IMR-90 (cell line): ENCODE results near the gene CYRIA. TPM values are rescaled to one million over a fixed set of nuclear protein-coding genes. Genes with fewer than 3 reads are reported as not detected.

Experiments used
- ATAC-seq: fragments of 200-7000 bp; cut with Tn5 transposase; 2 replicates; pipeline ENCODE4 v1.9.1; 2020; ENCODE audit warnings: low read depth, mild to moderate bottlenecking, moderate library complexity
- BruUV-seq: library from RNA; stranded (reverse); fragments of 400-500 nt; replicated peaks from 2 replicates; lab custom pipeline; 2021; lab: Mats Ljungman, UMichigan
- CTCF ChIA-PET: fragments of 300-600 bp; formaldehyde crosslinking; extraction: SDS; loops from one replicate; lab custom pipeline; 2021; ENCODE audit warnings: antibody characterized with exemption; lab: Yijun Ruan, JAX
- POLR2A ChIA-PET: fragments of 300-600 bp; sonication (Branson Sonifier 250); formaldehyde crosslinking; loops from one replicate; lab custom pipeline; 2022; ENCODE audit warnings: antibody characterized with exemption; ENCODE audit not compliant: unreplicated experiment; lab: Charles Lee
- DNase-seq: peaks from one replicate; pipeline ENCODE4 v3.0.0; 2013
- H2AFZ ChIP-seq: replicated peaks from 2 replicates; pipeline ENCODE3; 2013; ENCODE audit warnings: low read length, mild to moderate bottlenecking; ENCODE audit not compliant: poor library complexity
- H2AK5ac ChIP-seq: 2 replicates; pipeline ENCODE4 v1.6.1; 2013; ENCODE audit warnings: low read depth, low read length, inconsistent platforms
- H2AK9ac ChIP-seq: replicated peaks from 2 replicates; pipeline ENCODE3; 2013; ENCODE audit warnings: mild to moderate bottlenecking, low read depth, low read length, moderate library complexity; ENCODE audit not compliant: poor library complexity
- H2BK120ac ChIP-seq: 2 replicates; pipeline ENCODE4 v1.6.1; 2013; ENCODE audit warnings: low read depth, low read length, inconsistent platforms
- H2BK15ac ChIP-seq: 3 replicates; pipeline ENCODE4 v1.6.1; 2013; ENCODE audit warnings: low read depth, low read length, inconsistent platforms
- H2BK20ac ChIP-seq: 2 replicates; pipeline ENCODE4 v1.6.1; 2013; ENCODE audit warnings: low read depth, mild to moderate bottlenecking, inconsistent platforms, low read length, moderate library complexity
- H2BK5ac ChIP-seq: 2 replicates; pipeline ENCODE4 v1.6.1; 2013; ENCODE audit warnings: mild to moderate bottlenecking, low read depth, low read length, inconsistent platforms; ENCODE audit not compliant: poor library complexity, severe bottlenecking
- H3K14ac ChIP-seq: replicated peaks from 2 replicates; pipeline ENCODE4 v1.6.1; 2013; ENCODE audit warnings: low read depth, low read length, inconsistent platforms
- H3K18ac ChIP-seq: 2 replicates; pipeline ENCODE4 v1.6.1; 2013; ENCODE audit warnings: low read depth, low read length, control low read depth
- H3K23ac ChIP-seq: 2 replicates; pipeline ENCODE4 v1.6.1; 2013; ENCODE audit warnings: low read depth, low read length, inconsistent platforms
- H3K27ac ChIP-seq: 2 replicates; pipeline ENCODE4 v1.5.1; 2013; ENCODE audit warnings: mild to moderate bottlenecking, control low read depth, low read length; ENCODE audit not compliant: insufficient read depth
- H3K27me3 ChIP-seq: 2 replicates; pipeline ENCODE4 v1.6.1; 2013; ENCODE audit warnings: low read length; ENCODE audit not compliant: control insufficient read depth, insufficient read depth
- H3K36me3 ChIP-seq: 2 replicates; pipeline ENCODE4 v1.6.1; 2013; ENCODE audit warnings: low read length, mixed read lengths; ENCODE audit not compliant: control insufficient read depth, insufficient read depth
- H3K4ac ChIP-seq: 2 replicates; pipeline ENCODE4 v1.6.1; 2013; ENCODE audit warnings: low read depth, low read length, inconsistent platforms
- H3K4me1 ChIP-seq: 2 replicates; pipeline ENCODE4 v1.6.1; 2013; ENCODE audit warnings: low read length, mixed read lengths; ENCODE audit not compliant: control insufficient read depth, insufficient read depth
- H3K4me2 ChIP-seq: 2 replicates; pipeline ENCODE4 v1.6.1; 2013; ENCODE audit warnings: low read depth, mild to moderate bottlenecking, control low read depth, low read length, moderate library complexity
- H3K4me3 ChIP-seq: 2 replicates; pipeline ENCODE4 v1.5.1; 2013; ENCODE audit warnings: low read depth, mild to moderate bottlenecking, control low read depth, low read length, moderate library complexity; ENCODE audit not compliant: insufficient read depth
- H3K56ac ChIP-seq: 2 replicates; pipeline ENCODE4 v1.6.1; 2013; ENCODE audit warnings: low read length, inconsistent platforms; ENCODE audit not compliant: insufficient read depth; ENCODE audit errors: extremely low read depth
- H3K79me1 ChIP-seq, 2 experiments: 2 replicates each; pipeline ENCODE4 v1.6.1; 2013; ENCODE audit warnings: low read length in 2 of 2, inconsistent platforms in 1 of 2, low read depth in 1 of 2
- H3K9ac ChIP-seq: 2 replicates; pipeline ENCODE4 v1.6.1; 2013; ENCODE audit warnings: low read depth, low read length, control low read depth
- H3K9me1 ChIP-seq: 2 replicates; pipeline ENCODE4 v1.6.1; 2013; ENCODE audit warnings: low read length, inconsistent platforms; ENCODE audit not compliant: insufficient read depth
- H3K9me3 ChIP-seq: 2 replicates; pipeline ENCODE4 v1.6.1; 2013; ENCODE audit warnings: low read length; ENCODE audit not compliant: control insufficient read depth, insufficient read depth
- H4K20me1 ChIP-seq: 2 replicates; pipeline ENCODE4 v1.6.1; 2013; ENCODE audit warnings: low read length, inconsistent platforms; ENCODE audit not compliant: insufficient read depth
- H4K5ac ChIP-seq: 2 replicates; pipeline ENCODE4 v1.6.1; 2013; ENCODE audit warnings: mild to moderate bottlenecking, low read depth, low read length, control low read depth
- H4K8ac ChIP-seq, 2 experiments: 2 replicates each; pipeline ENCODE4 v1.6.1; 2013; ENCODE audit warnings: low read depth in 2 of 2, low read length in 2 of 2, control low read depth in 1 of 2, inconsistent platforms in 1 of 2
- H4K91ac ChIP-seq: 2 replicates; pipeline ENCODE4 v1.6.1; 2013; ENCODE audit warnings: low read depth, low read length, inconsistent platforms; ENCODE audit not compliant: insufficient read depth
- BHLHE40 ChIP-seq: fragments of 150-350 bp; IDR thresholded peaks from 2 replicates; pipeline ENCODE4 v1.6.1; 2016; ENCODE audit warnings: mild to moderate bottlenecking, low read depth, low read length
- CEBPB ChIP-seq: IDR thresholded peaks from 2 replicates; pipeline ENCODE4 v1.6.1; 2012; ENCODE audit warnings: low read depth, low read length, improper control_type of control experiment
- CHD1 ChIP-seq: IDR thresholded peaks from 2 replicates; pipeline ENCODE4 v1.6.1; 2012; ENCODE audit warnings: low read depth, low read length, improper control_type of control experiment
- CTCF ChIP-seq: conservative IDR thresholded peaks from 2 replicates; pipeline ENCODE4 v1.5.1; 2012; ENCODE audit warnings: mild to moderate bottlenecking, low read depth, low read length, improper control_type of control experiment
- ELK1 ChIP-seq: fragments of 150-350 bp; IDR thresholded peaks from 2 replicates; pipeline ENCODE4 v1.6.1; 2016; ENCODE audit warnings: low read depth, mild to moderate bottlenecking, low read length, moderate library complexity, borderline replicate concordance
- FOS ChIP-seq: fragments of 150-350 bp; IDR thresholded peaks from 2 replicates; pipeline ENCODE4 v1.6.1; 2016; ENCODE audit warnings: low read depth, low read length
- MAFK ChIP-seq: IDR thresholded peaks from 2 replicates; pipeline ENCODE4 v1.6.1; 2012; ENCODE audit warnings: low read depth, low read length, improper control_type of control experiment
- MAZ ChIP-seq: IDR thresholded peaks from 2 replicates; pipeline ENCODE4 v1.6.1; 2012; ENCODE audit warnings: low read depth, mild to moderate bottlenecking, low read length, improper control_type of control experiment, moderate library complexity, borderline replicate concordance
- MXI1 ChIP-seq: IDR thresholded peaks from 2 replicates; pipeline ENCODE4 v1.6.1; 2012; ENCODE audit warnings: low read depth, mild to moderate bottlenecking, low read length, moderate library complexity, borderline replicate concordance
- NFE2L2 ChIP-seq: fragments of 150-350 bp; IDR thresholded peaks from 2 replicates; pipeline ENCODE4 v1.6.1; 2016; ENCODE audit warnings: low read depth, mild to moderate bottlenecking, low read length
- POLR2A ChIP-seq: IDR thresholded peaks from 2 replicates; pipeline ENCODE4 v1.6.1; 2012; ENCODE audit warnings: mild to moderate bottlenecking, low read depth, low read length
- RAD21 ChIP-seq: IDR thresholded peaks from 2 replicates; pipeline ENCODE4 v1.6.1; 2012; ENCODE audit warnings: low read length, improper control_type of control experiment
- RCOR1 ChIP-seq: IDR thresholded peaks from 2 replicates; pipeline ENCODE4 v1.6.1; 2012; ENCODE audit warnings: mild to moderate bottlenecking, low read length, improper control_type of control experiment; ENCODE audit not compliant: insufficient replicate concordance
- RFX5 ChIP-seq: IDR thresholded peaks from 2 replicates; pipeline ENCODE4 v1.8.0; 2012; ENCODE audit warnings: low read depth, mild to moderate bottlenecking, low read length, moderate library complexity
- SMC3 ChIP-seq: fragments of 150-350 bp; IDR thresholded peaks from 2 replicates; pipeline ENCODE4 v1.6.1; 2016; ENCODE audit warnings: low read depth, mild to moderate bottlenecking, antibody characterized with exemption, low read length, moderate library complexity
- USF2 ChIP-seq: fragments of 150-350 bp; IDR thresholded peaks from 2 replicates; pipeline ENCODE4 v1.6.1; 2017; ENCODE audit warnings: mild to moderate bottlenecking, antibody characterized with exemption, low read length, low read depth
- WGBS, 2 experiments: methylation state at CpG; one replicate each; pipeline versions ENCODE4 v1.1.5 to v1.1.7; 2013; ENCODE audit warnings: missing lambda C conversion rate in 2 of 2; ENCODE audit not compliant: insufficient read length in 1 of 2; ENCODE audit errors: extremely low coverage in 2 of 2; 5-methylcytosine and 5-hydroxymethylcytosine counted together
- dilution Hi-C: fragments of 300-500 bp; cut with HindIII; formaldehyde crosslinking; loops from one replicate; pipeline ENCODE4 v1.14.3; 2018; ENCODE audit warnings: low sequenced_read_pairs; ENCODE audit not compliant: unreplicated experiment
- in situ Hi-C: fragments of 300-500 bp; cut with MboI; formaldehyde crosslinking; loops from 3 replicates; pipeline ENCODE4 v1.14.3; 2019; ENCODE audit warnings: low sequenced_read_pairs, inconsistent platforms, mixed read lengths
- intact Hi-C: fragments of 100-400 bp; cut with micrococcal nuclease; formaldehyde crosslinking; loops from 2 replicates; pipeline ENCODE4 v1.10.0; 2022
- polyA plus RNA-seq, 3 experiments: library from polyadenylated mRNA; depleted of rRNA; stranded (reverse); fragments of >200 nt; gene quantifications; 2 replicates each; pipeline ENCODE4 v1.2.3, GENCODE V29; 2012; ENCODE audit warnings: low replicate concordance in 1 of 3
- total RNA-seq: library from RNA; depleted of rRNA; stranded (reverse); fragments of >200 nt; gene quantifications from 2 replicates; pipeline ENCODE4 v1.2.3, GENCODE V29; 2012

CYRIA gene
- total and polyA plus RNA-seq, 2 of the 4 experiments (the other 2 are of a cell fraction) = 1.7 to 3.8 TPM

- Histone ChIP-seq H2BK15ac (no peak overlapping the region), H3K4me2 (no peak overlapping the region), H3K14ac (no peak overlapping the region), H2AK5ac (no peak overlapping the region), H2BK5ac (no peak overlapping the region), H3K9me3 (no peaks in the 10 kb centered on the region), H4K5ac (no peak overlapping the region), H3K27me3 (peaks cover 6% of the 10 kb centered on the region), H3K23ac (no peak overlapping the region), H3K27ac (no peak overlapping the region), H4K8ac (no peak overlapping the region), H2BK20ac (no peak overlapping the region), H3K18ac (no peak overlapping the region), H3K56ac (no peak overlapping the region), H3K4ac (no peak overlapping the region), H2AK9ac (no peak overlapping the region), H4K91ac (no peak overlapping the region), H3K4me3 (no peak overlapping the region), H2AFZ (no peak overlapping the region), H3K36me3 (no peaks in the 10 kb centered on the region), H3K9ac (no peak overlapping the region), H3K9me1 (no peaks in the 10 kb centered on the region), H3K79me1 (no peaks in the 10 kb centered on the region), H4K20me1 (no peaks in the 10 kb centered on the region), H3K4me1 (no peaks in the 10 kb centered on the region), H2BK120ac (no peak overlapping the region)
- TF ChIP-seq CTCF = no peak
- no peak for TF ChIP-seq USF2
- TF ChIP-seq BHLHE40 = no peak
- no peak for TF ChIP-seq NFE2L2
- no peak for TF ChIP-seq CEBPB
- no peak for TF ChIP-seq FOS
- TF ChIP-seq POLR2A = no peak
- TF ChIP-seq ELK1 = no peak
- no peak for TF ChIP-seq RFX5
- no peak for TF ChIP-seq MAZ
- no peak for TF ChIP-seq SMC3
- no peak for TF ChIP-seq RCOR1
- TF ChIP-seq MXI1 = no peak
- TF ChIP-seq RAD21 = no peak
- TF ChIP-seq CHD1 = no peak
- TF ChIP-seq MAFK = no peak
- intact Hi-C loops (no loop called here), in situ Hi-C loops (no loop called here), dilution Hi-C loops (no loop called here)
- DNase-seq (no peak), ATAC-seq (no peak)
- no CpG with 5 or more reads among the region's 7 CpGs for WGBS, 2 experiments
- BruUV-seq = no TSS peak
- ChIA-PET POLR2A (no interaction called here), CTCF (no interaction called here)
These were observed 19.2 kb upstream of the CYRIA start for GRCh38 chr2:16684676-16685339.
